ENCODE results near the gene VAV3.

- no peak for TF ChIP-seq MAFK (IDR thresholded peaks at IDR 0.05; ENCODE audit: low read length)
- no peak for TF ChIP-seq SIN3A (IDR thresholded peaks at IDR 0.05; ENCODE audit: borderline replicate concordance in 2 of 2, control insufficient read depth in 1 of 2, low read depth in 2 of 2, low read length in 2 of 2)
- no peak for TF ChIP-seq PBX2 (CRISPR knock-in tag; IDR thresholded peaks at IDR 0.05; ENCODE audit: low read depth)
- no peak for TF ChIP-seq PBX2 (tag; conservative IDR thresholded peaks at IDR 0.05; ENCODE audit: low read depth)
- no peak for TF ChIP-seq ZNF274 (IDR thresholded peaks at IDR 0.05; ENCODE audit: borderline replicate concordance, low read depth, low read length)
- no peak for TF ChIP-seq ZBTB7A (IDR thresholded peaks at IDR 0.05; ENCODE audit: borderline replicate concordance, control insufficient read depth, low read depth, low read length)
- no peak for TF ChIP-seq HDAC1 (IDR thresholded peaks at IDR 0.05)
- TF ChIP-seq NFE2L1 (tag; IDR thresholded peaks at IDR 0.05; ENCODE audit: borderline replicate concordance, low read depth) = no peak
- TF ChIP-seq NCOA2 (IDR thresholded peaks at IDR 0.05; ENCODE audit: partially characterized antibody in 2 of 2) = no peak
- no peak for TF ChIP-seq ZNF217 (CRISPR knock-in tag; IDR thresholded peaks at IDR 0.05)
- TF ChIP-seq NRF1 (conservative IDR thresholded peaks at IDR 0.05 in 1 of 2, IDR thresholded peaks at IDR 0.05 in 1 of 2) = no peak
- TF ChIP-seq JUND (IDR thresholded peaks at IDR 0.05; ENCODE audit: borderline replicate concordance, low read depth, low read length) = no peak
- TF ChIP-seq JUND (tag; IDR thresholded peaks at IDR 0.05; ENCODE audit: borderline replicate concordance, low read depth, low read length) = no peak
- TF ChIP-seq MAFG (tag; conservative IDR thresholded peaks at IDR 0.05) = no peak
- no peak for TF ChIP-seq STAT5B (CRISPR knock-in tag; IDR thresholded peaks at IDR 0.05)
- TF ChIP-seq NR2C2 (CRISPR knock-in tag; IDR thresholded peaks at IDR 0.05) = no peak
- no peak for TF ChIP-seq NR2C2 (tag; IDR thresholded peaks at IDR 0.05)
Measured at GRCh38 chr1:107997866-107998265, 32.9 kb upstream of the VAV3 start.
